Duodenal mucosa (tissue), 2 donors: ENCODE measurements around the gene CRB1.

Experiments used
- H3K27ac ChIP-seq: one replicate; pipeline ENCODE4 v1.7.0; 2013; ENCODE audit warnings: low read depth, low read length
- H3K27me3 ChIP-seq, 2 donors: one replicate each; pipeline ENCODE4 v1.7.0; 2013; ENCODE audit warnings: low read length in 2 of 2, control low read depth in 1 of 2; ENCODE audit not compliant: insufficient read depth in 2 of 2, control insufficient read depth in 1 of 2
- H3K36me3 ChIP-seq, 2 donors: one replicate each; pipeline ENCODE4 v1.7.0; 2013; ENCODE audit warnings: low read length in 2 of 2, control low read depth in 1 of 2; ENCODE audit not compliant: insufficient read depth in 2 of 2, control insufficient read depth in 1 of 2
- H3K4me1 ChIP-seq, 2 donors: one replicate each; pipeline ENCODE4 v1.7.0; 2013; ENCODE audit warnings: low read length in 2 of 2, control low read depth in 1 of 2; ENCODE audit not compliant: insufficient read depth in 2 of 2, control insufficient read depth in 1 of 2
- H3K4me3 ChIP-seq, 2 donors: one replicate each; pipeline ENCODE4 v1.7.0; 2013; ENCODE audit warnings: low read length in 2 of 2, low read depth in 1 of 2
- H3K9ac ChIP-seq, 2 donors: one replicate each; pipeline ENCODE4 v1.7.0; 2013; ENCODE audit warnings: low read length in 2 of 2, low read depth in 1 of 2
- H3K9me3 ChIP-seq, 2 donors: one replicate each; pipeline ENCODE4 v1.7.0; 2013; ENCODE audit warnings: low read length in 2 of 2, control low read depth in 1 of 2; ENCODE audit not compliant: control insufficient read depth in 1 of 2

The CRB1 gene

GRCh38 chr1:197360068-197360467 lies 92.0 kb downstream of the CRB1 start:
- no peak overlapping the region for H3K9ac ChIP-seq
- H3K4me1 ChIP-seq, result no peaks in the 10 kb centered on the region
- no peak overlapping the region for H3K4me3 ChIP-seq
- no peak overlapping the region for H3K27ac ChIP-seq
- H3K27me3 ChIP-seq, result no peaks in the 10 kb centered on the region
- no peaks in the 10 kb centered on the region for H3K9me3 ChIP-seq
- no peaks in the 10 kb centered on the region for H3K36me3 ChIP-seq

GRCh38 chr1:197362871-197363270 lies 94.8 kb downstream of the CRB1 start:
- Histone ChIP-seq H3K4me1 (no peaks in the 10 kb centered on the region), H3K36me3 (no peaks in the 10 kb centered on the region), H3K9ac (no peak overlapping the region), H3K27me3 (no peaks in the 10 kb centered on the region), H3K4me3 (no peak overlapping the region), H3K9me3 (no peaks in the 10 kb centered on the region), H3K27ac (no peak overlapping the region)

- Histone ChIP-seq H3K36me3 (no peaks in the 10 kb centered on the region), H3K9me3 (no peaks in the 10 kb centered on the region), H3K4me3 (no peak overlapping the region), H3K27me3 (no peaks in the 10 kb centered on the region), H3K4me1 (no peaks in the 10 kb centered on the region), H3K9ac (no peak overlapping the region), H3K27ac (no peak overlapping the region)
Measured at GRCh38 chr1:197363855-197364254, 95.8 kb downstream of the CRB1 start.

- Histone ChIP-seq H3K27ac (no peak overlapping the region), H3K9me3 (no peaks in the 10 kb centered on the region), H3K36me3 (no peaks in the 10 kb centered on the region), H3K4me1 (no peaks in the 10 kb centered on the region), H3K9ac (no peak overlapping the region), H3K4me3 (no peak overlapping the region), H3K27me3 (no peaks in the 10 kb centered on the region)
Measured at GRCh38 chr1:197366996-197367395, 98.9 kb downstream of the CRB1 start.

- Histone ChIP-seq H3K4me3 (no peak overlapping the region), H3K36me3 (no peaks in the 10 kb centered on the region), H3K4me1 (no peaks in the 10 kb centered on the region), H3K9me3 (no peaks in the 10 kb centered on the region), H3K27ac (no peak overlapping the region), H3K9ac (no peak overlapping the region), H3K27me3 (no peaks in the 10 kb centered on the region)
Measured at GRCh38 chr1:197367627-197368026, 99.6 kb downstream of the CRB1 start.

- no peak overlapping the region for H3K27ac ChIP-seq
- no peaks in the 10 kb centered on the region for H3K4me1 ChIP-seq
- H3K9me3 ChIP-seq, result no peaks in the 10 kb centered on the region
- no peaks in the 10 kb centered on the region for H3K36me3 ChIP-seq
- H3K9ac ChIP-seq, result no peak overlapping the region
- no peak overlapping the region for H3K4me3 ChIP-seq
- H3K27me3 ChIP-seq, result no peaks in the 10 kb centered on the region
Measured at GRCh38 chr1:197374428-197374827, 106.4 kb downstream of the CRB1 start.

- Histone ChIP-seq H3K36me3 (no peaks in the 10 kb centered on the region), H3K27ac (no peak overlapping the region), H3K9me3 (no peaks in the 10 kb centered on the region), H3K27me3 (no peaks in the 10 kb centered on the region), H3K4me1 (no peaks in the 10 kb centered on the region), H3K9ac (no peak overlapping the region), H3K4me3 (no peak overlapping the region)
Measured at GRCh38 chr1:197384471-197384870, 116.4 kb downstream of the CRB1 start.

- Histone ChIP-seq H3K9ac (no peak overlapping the region), H3K9me3 (no peaks in the 10 kb centered on the region), H3K4me1 (no peaks in the 10 kb centered on the region), H3K27ac (no peak overlapping the region), H3K4me3 (no peak overlapping the region), H3K27me3 (no peaks in the 10 kb centered on the region), H3K36me3 (no peaks in the 10 kb centered on the region)
Measured at GRCh38 chr1:197388801-197389200, 120.7 kb downstream of the CRB1 start.

- H3K27me3 ChIP-seq, result no peaks in the 10 kb centered on the region
- no peaks in the 10 kb centered on the region for H3K4me1 ChIP-seq
- no peaks in the 10 kb centered on the region for H3K36me3 ChIP-seq
- H3K27ac ChIP-seq, result no peak overlapping the region
- H3K9ac ChIP-seq, result no peak overlapping the region
- no peaks in the 10 kb centered on the region for H3K9me3 ChIP-seq
- H3K4me3 ChIP-seq, result no peak overlapping the region
Measured at GRCh38 chr1:197390856-197391255, 122.8 kb downstream of the CRB1 start.

GRCh38 chr1:197391303-197392226 lies 123.5 kb downstream of the CRB1 start:
- no peak overlapping the region for H3K27ac ChIP-seq
- no peak overlapping the region for H3K4me3 ChIP-seq
- no peak overlapping the region for H3K9ac ChIP-seq
- H3K27me3 ChIP-seq, result no peaks in the 10 kb centered on the region
- no peaks in the 10 kb centered on the region for H3K4me1 ChIP-seq
- no peaks in the 10 kb centered on the region for H3K9me3 ChIP-seq
- no peaks in the 10 kb centered on the region for H3K36me3 ChIP-seq
